Measurements from ENCODE around the gene NPFFR1. TPM values are rescaled to one million over a fixed set of nuclear protein-coding genes. Genes with fewer than 3 reads are reported as not detected.

Gene NPFFR1
- total RNA-seq, 4 donors from 2014 or later, result 0.08 to 0.53 (median 0.23) TPM

GRCh38 chr10:70328967-70329366 lies 45.2 kb upstream of the NPFFR1 start:
- H3K4me3 ChIP-seq, result no peak overlapping the region
- 69% methylated on average over 4 of the region's 4 CpGs for WGBS
- H3K27me3 ChIP-seq, result no peaks in the 10 kb centered on the region
- H3K4me1 ChIP-seq, result peaks cover 36% of the 10 kb centered on the region
- peak in 1 of 2 donors; percentile 8 for DNase-seq (ENCODE audit: low spot score in 2 of 2)
- TF ChIP-seq POLR2AphosphoS5 (IDR thresholded peaks at IDR 0.05) (no peak), EP300 (IDR thresholded peaks at IDR 0.05) (no peak), CTCF (IDR thresholded peaks at IDR 0.05) (no peak), POLR2A (IDR thresholded peaks at IDR 0.05) (no peak)
- H3K36me3 ChIP-seq, result no peaks in the 10 kb centered on the region
- H3K27ac ChIP-seq, result no peak overlapping the region
- no peaks in the 10 kb centered on the region for H3K9me3 ChIP-seq

GRCh38 chr10:70328018-70328417 lies 44.2 kb upstream of the NPFFR1 start:
- TF ChIP-seq POLR2A (IDR thresholded peaks at IDR 0.05), result no peak
- no peak for TF ChIP-seq POLR2AphosphoS5 (IDR thresholded peaks at IDR 0.05)
- no peak for TF ChIP-seq CTCF (IDR thresholded peaks at IDR 0.05)
- TF ChIP-seq EP300 (IDR thresholded peaks at IDR 0.05), result no peak
- H3K36me3 ChIP-seq, result no peaks in the 10 kb centered on the region
- DNase-seq (ENCODE audit: low spot score in 2 of 2), result no peak
- no peak overlapping the region for H3K27ac ChIP-seq
- H3K9me3 ChIP-seq, result no peaks in the 10 kb centered on the region
- no peaks in the 10 kb centered on the region for H3K27me3 ChIP-seq
- 91% methylated on average over 4 of the region's 4 CpGs for WGBS
- peaks cover 36% of the 10 kb centered on the region for H3K4me1 ChIP-seq
- no peak overlapping the region for H3K4me3 ChIP-seq

DNA sequence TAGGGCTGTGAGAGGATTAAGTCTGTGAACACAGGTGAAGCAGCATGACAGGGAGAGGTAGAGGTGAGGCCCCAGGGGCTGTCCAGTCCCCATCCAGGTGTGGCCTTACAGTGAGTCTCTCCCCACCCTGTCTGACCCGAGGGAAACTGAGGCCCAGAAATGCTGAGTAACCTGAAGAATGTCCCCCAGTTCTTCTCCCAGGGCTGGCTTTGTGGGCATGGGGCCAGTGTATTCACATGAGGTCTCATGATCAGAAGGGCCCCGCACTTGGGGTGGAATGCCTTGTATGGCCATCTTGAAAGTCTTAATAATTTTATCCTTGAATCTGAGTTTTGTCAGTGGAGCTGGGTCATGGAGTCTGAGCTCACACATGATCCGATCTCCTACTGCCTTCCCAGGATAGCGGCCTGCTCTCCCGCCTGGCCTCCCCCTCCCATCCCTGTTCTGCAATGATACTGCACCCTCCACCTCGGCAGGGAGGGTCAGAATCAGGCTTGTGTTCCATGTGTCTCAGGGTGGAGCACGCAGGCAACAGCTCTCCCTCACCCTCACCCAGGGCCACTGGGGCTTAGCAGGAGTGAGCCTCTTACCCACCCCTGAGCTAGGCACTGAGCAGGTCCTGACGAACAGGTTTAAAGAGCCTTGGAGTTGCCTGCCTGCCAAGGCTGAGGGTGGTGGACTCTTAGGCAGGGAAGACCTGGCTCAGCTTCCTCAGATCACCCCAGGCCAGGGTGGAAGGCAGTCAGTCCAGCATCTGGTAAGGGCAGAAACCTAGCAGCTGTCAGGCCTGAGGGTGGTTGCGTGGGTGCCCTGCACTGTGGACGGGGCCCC lies 41.4 kb upstream of the NPFFR1 start:
- Histone ChIP-seq H3K27ac (peak overlapping the region; percentile 41), H3K9me3 (no peaks in the 10 kb centered on the region), H3K4me1 (peaks cover 18% of the 10 kb centered on the region), H3K27me3 (no peaks in the 10 kb centered on the region), H3K36me3 (no peaks in the 10 kb centered on the region), H3K4me3 (no peak overlapping the region)
- DNase-seq (ENCODE audit: low spot score in 2 of 2), result peak in 1 of 2 donors; percentile 66
- TF ChIP-seq CTCF (IDR thresholded peaks at IDR 0.05), result no peak
- TF ChIP-seq POLR2A (IDR thresholded peaks at IDR 0.05), result no peak
- TF ChIP-seq POLR2AphosphoS5 (IDR thresholded peaks at IDR 0.05), result no peak
- no peak for TF ChIP-seq EP300 (IDR thresholded peaks at IDR 0.05)
- 58% methylated on average over 9 of the region's 10 CpGs for WGBS

GRCh38 chr10:70324339-70324861 lies 40.6 kb upstream of the NPFFR1 start:
- H3K27ac ChIP-seq, result no peak overlapping the region
- 87% methylated on average over 9 of the region's 11 CpGs for WGBS
- H3K36me3 ChIP-seq, result no peaks in the 10 kb centered on the region
- H3K4me3 ChIP-seq, result no peak overlapping the region
- H3K4me1 ChIP-seq, result peaks cover 18% of the 10 kb centered on the region
- TF ChIP-seq CTCF (IDR thresholded peaks at IDR 0.05) (no peak), POLR2AphosphoS5 (IDR thresholded peaks at IDR 0.05) (no peak), POLR2A (IDR thresholded peaks at IDR 0.05) (no peak), EP300 (IDR thresholded peaks at IDR 0.05) (no peak)
- peak in 1 of 2 donors; percentile 69 for DNase-seq (ENCODE audit: low spot score in 2 of 2)
- H3K9me3 ChIP-seq, result no peaks in the 10 kb centered on the region
- no peaks in the 10 kb centered on the region for H3K27me3 ChIP-seq

GRCh38 chr10:70323697-70324338 lies 40.0 kb upstream of the NPFFR1 start:
- Histone ChIP-seq H3K4me1 (peaks cover 18% of the 10 kb centered on the region), H3K27ac (no peak overlapping the region), H3K4me3 (no peak overlapping the region), H3K36me3 (no peaks in the 10 kb centered on the region), H3K27me3 (no peaks in the 10 kb centered on the region), H3K9me3 (no peaks in the 10 kb centered on the region)
- peak in 1 of 2 donors; percentile 72 for DNase-seq (ENCODE audit: low spot score in 2 of 2)
- TF ChIP-seq CTCF (IDR thresholded peaks at IDR 0.05) (no peak), POLR2A (IDR thresholded peaks at IDR 0.05) (no peak), POLR2AphosphoS5 (IDR thresholded peaks at IDR 0.05) (no peak), EP300 (IDR thresholded peaks at IDR 0.05) (no peak)
- 86% methylated on average over 7 of the region's 18 CpGs for WGBS

Measured in suprapubic skin (tissue), 4 donors.